Bone marrow (tissue), 2 donors: Measurements from ENCODE around the gene OR2M3.
"Not testable (repeated sequence)": the region's sequence is repeated elsewhere in the genome, so short reads cannot be mapped to it uniquely, and the experiment has no call there.

Experiments
- DNase-seq, 2 donors: peaks; one replicate each; lab custom pipeline; 2025; lab: John Stamatoyannopoulos, UW

Gene OR2M3, protein sequence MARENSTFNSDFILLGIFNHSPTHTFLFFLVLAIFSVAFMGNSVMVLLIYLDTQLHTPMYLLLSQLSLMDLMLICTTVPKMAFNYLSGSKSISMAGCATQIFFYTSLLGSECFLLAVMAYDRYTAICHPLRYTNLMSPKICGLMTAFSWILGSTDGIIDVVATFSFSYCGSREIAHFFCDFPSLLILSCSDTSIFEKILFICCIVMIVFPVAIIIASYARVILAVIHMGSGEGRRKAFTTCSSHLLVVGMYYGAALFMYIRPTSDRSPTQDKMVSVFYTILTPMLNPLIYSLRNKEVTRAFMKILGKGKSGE

DNA sequence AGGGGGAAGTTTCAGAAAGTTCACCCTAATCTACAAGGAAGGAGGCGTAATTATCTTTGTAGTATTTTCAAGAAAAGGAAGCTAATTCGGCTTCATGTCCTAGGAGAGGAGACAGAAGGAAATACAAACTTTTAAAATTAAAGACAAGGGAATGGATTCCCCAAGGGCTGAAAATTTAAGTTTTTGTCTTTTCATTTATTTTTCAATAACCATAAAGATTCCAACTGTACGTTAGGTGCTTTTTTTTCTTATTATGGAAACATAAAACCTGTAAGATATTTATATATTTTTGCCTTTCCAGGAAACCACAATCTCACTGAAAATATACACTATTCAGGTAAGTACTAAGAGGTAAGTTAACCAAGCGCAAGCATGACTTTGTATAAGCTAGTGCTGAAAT, at the start of gene OR2M3:
OR2M3 (plus strand) TSS at position 301 of the 400 bp plus-strand sequence. CDS start 5,803 bp downstream, outside the sequence.
- DNase-seq: no peak

DNA sequence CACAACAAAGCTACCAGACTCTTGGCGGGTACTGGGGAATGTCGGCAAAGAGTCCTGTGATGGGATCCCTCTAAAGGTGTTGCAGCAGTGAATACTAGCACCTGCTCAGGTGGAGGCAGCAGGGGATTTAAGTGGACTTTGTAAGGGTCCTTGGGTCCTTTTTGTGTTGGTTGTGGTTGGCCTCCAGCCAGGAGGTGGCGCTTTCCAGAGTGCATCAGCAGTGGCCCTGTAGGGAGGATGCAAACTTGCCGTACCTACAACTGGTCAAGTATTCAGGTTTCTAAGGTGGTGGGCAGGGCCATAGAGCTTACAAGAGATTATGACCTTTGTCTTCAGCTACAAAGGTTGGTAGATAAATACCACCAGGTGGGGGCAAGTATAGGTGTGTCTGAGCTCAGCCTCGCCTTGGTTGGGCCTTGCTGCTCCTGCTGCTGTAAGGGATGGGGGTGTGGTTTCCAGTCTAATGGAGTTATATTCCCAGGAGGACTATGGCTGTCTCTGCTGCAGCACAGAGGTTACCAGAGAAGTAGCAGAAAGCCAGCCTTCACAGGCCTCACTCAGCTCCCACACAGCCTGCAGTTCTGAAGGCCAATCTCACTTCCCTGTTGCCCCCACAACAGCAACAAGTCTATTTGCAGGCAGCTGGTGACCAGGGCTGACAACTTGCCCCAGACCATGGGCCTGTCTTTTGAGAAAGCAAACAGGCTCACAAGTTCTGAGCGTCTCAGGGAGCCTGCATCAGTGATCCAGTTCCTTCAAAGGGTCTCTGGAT, 44.8 kb upstream of the OR2M3 start:
- DNase-seq: no peak

DNA sequence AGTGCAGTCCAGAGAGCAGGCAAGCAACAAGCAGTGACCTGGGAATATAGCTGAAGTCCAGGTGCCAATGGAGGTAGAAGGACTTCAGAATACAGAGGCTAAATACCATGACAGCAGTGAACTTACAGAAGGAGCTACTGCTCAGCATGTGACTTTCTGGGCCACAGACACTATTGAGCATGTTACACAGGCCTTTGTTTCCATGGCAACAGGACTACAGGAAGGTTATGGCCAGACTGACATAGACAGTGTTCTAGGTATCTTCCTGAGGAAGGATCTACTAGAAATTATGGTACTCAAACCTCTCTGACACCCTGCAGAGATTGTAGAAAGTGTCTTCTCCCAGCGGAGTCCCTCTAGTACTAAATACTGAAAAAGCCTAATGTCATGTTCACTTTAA, 41.1 kb upstream of the OR2M3 start:
- no peak for DNase-seq

DNA sequence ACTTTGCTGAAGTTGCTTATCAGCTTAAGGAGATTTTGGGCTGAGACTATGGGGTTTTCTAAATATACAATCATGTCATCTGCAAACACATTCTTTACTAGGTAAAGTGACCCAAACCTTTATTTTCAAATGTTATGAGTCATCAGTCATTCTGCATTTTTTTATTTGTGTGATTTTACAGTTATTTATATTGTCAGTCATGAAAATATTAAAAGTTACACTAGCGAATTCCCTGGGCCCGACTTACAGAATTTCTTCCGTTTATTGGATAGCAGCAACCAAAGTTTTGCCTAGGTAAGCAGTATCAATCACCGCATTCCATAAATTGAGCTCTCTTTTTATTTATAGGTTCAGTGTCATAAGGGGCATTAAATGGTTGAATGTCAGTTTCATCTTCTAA, 38.3 kb upstream of the OR2M3 start:
- no peak for DNase-seq

DNA sequence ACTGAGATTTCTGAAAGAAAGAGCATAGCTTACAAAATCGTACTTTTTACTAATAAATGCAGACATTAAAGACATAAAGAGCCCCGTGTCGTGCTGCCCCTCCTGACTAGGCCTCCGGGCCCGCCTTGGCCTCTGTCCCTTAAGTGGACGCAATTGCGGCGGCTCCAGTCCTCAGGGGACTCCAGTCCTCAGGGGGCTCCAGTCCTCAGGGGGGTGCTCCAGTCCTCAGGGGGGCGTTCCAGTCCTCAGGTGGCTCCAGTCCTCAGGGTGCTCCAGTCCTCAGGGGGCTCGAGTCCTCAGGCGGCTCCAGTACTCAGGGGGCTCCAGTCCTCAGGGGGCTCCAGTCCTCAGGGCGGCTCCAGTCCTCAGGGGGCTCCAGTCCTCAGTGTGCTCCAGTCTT, 33.0 kb upstream of the OR2M3 start:
- DNase-seq: no peak

DNA sequence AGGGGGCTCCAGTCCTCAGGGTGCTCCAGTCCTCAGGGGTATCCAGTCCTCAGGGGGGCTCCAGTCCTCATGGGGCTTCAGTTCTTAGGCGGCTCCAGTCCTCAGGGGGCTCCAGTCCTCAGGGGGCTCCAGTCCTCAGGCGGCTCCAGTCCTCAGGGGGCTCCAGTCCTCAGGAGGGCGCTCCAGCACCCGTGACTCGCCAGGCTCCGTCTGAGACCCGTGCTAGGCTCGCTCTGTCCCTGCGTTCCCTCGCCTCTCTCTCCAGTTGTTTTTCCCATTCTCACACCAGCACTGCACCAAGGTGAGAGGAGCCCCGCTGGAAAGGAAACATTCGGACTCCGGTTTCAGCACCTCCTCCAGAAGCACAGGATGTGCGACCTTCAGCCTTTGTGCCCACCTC, 31.9 kb upstream of the OR2M3 start:
- no peak for DNase-seq

DNA sequence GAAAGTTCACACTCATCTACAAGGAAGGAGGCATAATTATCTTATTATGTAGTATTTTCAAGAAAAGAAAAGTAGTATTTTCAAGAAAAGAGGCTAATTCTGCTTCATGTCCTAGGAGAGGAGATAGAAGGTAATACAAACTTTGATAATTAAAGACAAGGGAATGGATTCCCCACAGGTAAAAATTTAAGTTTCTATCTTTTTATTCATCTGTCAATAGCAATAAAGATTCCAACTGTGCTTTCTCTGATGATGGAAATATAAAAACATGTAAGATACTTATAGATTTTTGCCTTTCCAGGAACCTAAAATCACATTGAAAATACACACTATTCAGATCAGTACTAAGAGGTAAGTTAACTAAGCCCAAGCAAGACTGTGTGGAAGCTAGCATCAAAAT, 22.5 kb upstream of the OR2M3 start, which contains the start of gene OR2M2:
OR2M2 (plus strand) TSS at position 301 of the 400 bp plus-strand sequence. CDS start 5,165 bp downstream, outside the sequence.
- DNase-seq: no peak

DNA sequence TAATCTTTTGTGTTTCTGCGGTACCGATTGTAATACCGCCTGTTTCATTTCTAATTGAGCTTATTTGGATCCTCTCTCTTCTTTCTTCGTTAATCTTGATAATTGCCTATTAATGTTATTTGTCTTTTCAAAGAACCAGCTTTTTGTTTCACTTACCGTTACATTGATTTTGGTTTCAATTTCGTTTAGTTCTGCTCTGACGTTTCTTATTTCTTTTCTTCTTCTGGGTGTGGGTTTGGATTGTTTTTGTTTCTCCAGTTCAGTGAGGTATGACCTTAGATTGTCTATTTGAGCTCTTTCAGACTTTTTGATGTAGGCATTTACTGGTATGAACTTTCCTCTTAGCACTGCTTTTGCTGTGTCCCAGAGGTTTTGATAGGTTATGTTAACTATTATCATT, 13.1 kb upstream of the OR2M3 start:
- no peak for DNase-seq

DNA sequence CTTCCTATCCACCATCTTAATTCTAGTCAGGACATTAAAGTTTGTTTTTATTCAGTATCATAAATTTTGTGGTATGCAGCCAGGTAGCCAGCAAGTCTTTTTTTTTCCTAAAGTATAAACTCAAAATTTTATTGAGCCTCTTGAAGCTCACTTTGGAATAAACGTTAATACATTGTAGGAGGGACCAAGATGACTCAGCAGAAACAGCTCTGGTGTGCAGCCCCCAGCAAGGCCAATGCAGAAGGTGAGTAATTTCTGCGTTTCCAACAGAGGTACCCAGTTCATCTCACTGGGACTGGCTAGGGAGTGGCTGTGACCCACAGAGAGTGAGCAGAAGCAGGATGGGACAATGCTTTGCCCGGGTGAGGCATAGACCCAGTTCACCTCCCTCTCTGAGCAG, 9.7 kb upstream of the OR2M3 start:
- DNase-seq: no peak

DNA sequence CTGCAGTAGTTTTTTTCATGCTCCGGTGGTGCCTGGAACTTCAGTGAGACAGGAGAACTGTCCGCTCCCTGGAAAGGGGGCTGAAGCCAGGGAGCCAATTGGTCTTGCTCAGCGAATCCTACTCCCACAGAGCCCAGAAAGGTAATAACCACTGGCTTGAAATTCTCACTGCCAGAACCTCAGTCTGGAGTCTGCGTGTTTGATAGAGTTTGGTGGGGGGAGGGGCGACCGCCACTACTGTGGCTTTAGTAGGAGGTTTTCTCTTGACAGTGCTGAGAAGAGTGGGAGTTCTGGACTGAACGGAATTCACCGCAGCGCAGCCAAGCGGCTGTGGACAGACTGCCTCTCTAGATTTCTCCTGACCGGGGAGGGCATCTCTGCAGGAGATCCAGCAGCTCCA, 8.0 kb upstream of the OR2M3 start:
- no peak for DNase-seq

DNA sequence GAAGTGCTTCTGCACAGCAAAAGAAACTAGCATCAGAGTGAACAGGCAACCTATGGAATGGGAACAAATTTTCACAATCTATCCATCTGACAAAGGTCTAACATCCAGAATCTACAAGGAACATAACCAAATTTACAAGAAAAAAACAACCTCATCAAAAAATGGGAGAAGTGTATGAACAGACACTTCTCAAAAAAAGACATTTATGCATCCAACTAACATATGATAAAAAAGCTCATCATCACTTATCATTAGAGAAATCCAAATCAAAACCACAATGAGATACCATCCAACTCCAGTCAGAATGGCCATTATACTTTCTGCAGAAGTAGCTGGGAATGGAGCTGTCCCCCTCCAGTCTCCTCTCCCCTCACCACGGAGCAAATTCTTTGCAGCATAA, 2.9 kb upstream of the OR2M3 start:
- no peak for DNase-seq

DNA sequence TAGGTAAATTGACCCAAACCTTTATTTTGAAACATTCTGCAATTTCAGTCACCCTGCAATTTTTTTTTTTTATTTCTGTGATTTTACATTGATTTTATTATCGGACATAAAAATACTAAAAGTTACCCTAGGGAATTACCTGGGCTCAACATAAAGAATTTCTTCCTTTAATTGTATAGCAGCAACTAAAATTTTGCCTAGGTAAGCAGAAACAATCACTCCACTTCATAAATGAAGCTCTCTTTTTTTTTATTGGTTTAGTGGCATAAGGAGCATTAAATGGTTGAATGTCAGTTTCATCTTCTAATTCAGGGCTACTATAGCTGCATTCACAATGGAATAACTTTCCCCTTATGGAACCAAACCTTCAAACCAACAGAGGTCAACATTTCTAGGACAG, 18.8 kb downstream of the OR2M3 start:
- no peak for DNase-seq

DNA sequence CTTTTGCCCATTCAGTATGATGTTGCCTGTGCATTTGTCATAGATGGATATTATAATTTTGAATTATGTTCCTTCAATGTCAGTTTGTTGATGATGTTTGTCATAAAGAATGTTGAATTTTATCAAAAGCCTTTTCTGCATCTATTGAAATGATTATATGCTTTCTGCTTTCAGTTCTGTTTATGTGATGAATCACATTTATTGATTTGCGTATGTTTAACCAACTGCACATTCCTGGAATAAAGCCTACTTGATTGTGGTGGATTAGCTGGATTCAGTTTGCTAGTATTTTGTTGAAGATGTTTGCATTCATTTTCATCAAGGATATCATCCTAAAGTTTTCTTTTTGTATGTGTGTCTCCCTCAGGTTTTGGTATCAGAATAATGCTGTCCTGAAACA, 28.5 kb downstream of the OR2M3 start:
- DNase-seq: no peak

DNA sequence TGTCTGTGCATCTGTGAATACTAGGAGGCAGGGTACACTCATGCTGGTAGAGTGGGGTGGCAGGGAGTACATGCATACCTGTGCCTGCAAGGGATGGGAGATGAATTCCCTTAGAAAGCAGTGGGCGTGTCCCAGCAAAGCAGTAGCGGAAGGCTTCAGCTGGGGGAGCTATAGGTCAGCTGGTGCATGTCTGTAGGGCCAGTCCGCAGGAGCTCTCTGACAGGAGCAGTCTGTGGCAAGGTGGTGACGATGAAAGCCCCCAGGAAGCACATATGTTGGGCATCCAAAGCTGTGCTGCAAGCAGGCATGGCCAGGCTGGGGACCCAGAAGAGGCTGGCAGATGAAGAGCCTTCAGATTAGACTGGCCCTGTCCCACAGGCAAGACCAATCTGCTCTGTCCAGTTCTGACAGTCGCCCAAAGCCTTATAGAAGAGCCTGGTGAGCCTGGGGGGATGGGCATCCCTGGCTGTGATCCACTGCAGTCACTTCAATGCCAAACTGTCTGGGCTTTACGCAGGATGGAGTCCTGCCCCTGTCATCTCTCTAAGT, 32.4 kb downstream of the OR2M3 start:
- DNase-seq: no peak

DNA sequence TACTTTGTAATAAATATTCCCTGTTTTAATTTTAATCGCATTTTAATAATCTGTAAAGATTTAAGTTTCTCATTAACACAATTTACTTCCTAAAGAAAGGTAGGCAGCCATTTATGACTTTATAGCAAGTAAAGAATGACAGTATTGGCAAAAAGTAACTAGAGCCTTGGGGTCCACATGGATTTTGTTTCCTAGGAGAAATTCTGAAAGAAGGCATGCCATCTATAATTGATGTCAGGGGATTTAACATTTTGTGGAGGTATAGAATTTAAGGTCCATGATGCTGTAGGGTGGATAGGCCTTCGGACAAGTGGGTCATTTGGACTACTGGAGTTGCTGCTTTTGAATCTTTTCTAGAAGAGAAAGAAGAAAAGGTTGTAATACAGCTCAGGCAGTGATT, 34.1 kb downstream of the OR2M3 start, which contains the start of gene OR2M4:
OR2M4 (plus strand) TSS at position 301 of the 400 bp plus-strand sequence. CDS start 7,512 bp downstream, outside the sequence.
- no peak for DNase-seq

DNA sequence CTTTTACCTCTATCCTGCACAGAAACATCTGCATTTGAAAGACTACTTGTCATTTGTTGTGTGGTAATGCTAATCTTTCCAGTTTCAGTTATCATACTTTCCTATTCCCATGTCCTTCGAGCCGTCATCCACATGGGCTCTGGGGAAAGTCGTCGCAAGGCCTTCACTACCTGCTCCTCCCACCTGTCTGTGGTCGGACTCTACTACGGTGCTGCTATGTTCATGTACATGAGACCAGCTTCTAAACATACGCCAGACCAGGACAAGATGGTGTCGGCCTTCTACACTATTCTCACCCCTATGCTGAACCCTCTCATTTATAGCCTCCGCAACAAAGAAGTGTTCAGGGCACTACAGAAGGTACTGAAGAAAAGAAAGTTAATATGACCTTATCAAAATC, 42.4 kb downstream of the OR2M3 start:
- no peak for DNase-seq

DNA sequence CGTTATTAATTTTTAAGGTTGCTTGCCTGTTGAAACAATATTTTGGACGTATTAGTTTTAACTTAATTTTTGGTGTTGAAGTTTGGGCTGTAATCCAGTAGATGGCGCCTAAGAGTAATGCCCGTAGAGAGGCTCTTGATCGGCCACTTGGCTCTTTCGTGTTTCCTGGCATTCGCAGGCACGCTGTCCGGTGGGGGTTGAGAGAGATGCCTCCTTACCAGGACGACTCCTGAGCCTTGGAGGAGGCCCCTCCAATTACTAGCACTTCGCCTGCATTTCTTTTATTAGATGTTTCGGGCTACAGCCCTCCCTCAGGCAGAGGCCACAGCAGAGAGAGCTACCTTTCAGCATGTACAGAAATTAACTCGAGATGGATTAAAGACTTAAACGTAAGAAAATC, 46.1 kb downstream of the OR2M3 start:
- DNase-seq: peak in 1 of 2 donors; percentile 58

DNA sequence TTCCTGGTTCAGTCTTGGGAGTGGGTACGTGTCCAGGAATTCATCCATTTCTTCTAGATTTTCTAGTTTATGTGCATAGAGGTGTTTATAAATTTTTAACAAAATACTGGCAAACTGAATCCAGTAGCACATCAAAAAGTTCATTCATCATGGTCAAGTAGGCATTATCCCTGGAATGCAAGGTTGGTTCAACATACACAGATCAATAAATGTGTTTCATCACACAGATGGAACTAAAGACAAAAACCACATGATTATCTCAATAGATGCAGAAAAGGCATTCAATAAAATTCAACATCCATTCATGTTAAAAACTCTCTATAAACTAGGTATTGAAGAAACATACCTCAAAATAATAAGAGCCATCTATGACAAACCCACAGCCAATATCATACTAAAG, 62.2 kb downstream of the OR2M3 start:
- DNase-seq: not testable (repeated sequence)
